Heart left ventricle (tissue), 16 donors: ENCODE data around the gene AGPAT3. TPM values are rescaled to one million over a fixed set of nuclear protein-coding genes. Genes with fewer than 3 reads are reported as not detected.

Experiments
- ATAC-seq, 4 donors: fragments of 200-7000 bp; cut with Tn5 transposase; one replicate each; pipeline ENCODE4 v1.9.1; 2020 to 2022; ENCODE audit warnings: moderate library complexity in 4 of 4, mild to moderate bottlenecking in 3 of 4, moderate number of reproducible peaks in 1 of 4
- DNase-seq, 5 donors: peaks; one replicate each; pipeline ENCODE4 v3.0.0-alpha.2; 2020
- H3K27ac ChIP-seq, 12 donors: fragments of 200-600 bp; sonication (generic) in 4 of 12; one replicate each; pipeline versions ENCODE4 v1.5.0 to v1.8.0; 2016 to 2022; ENCODE audit warnings: mild to moderate bottlenecking in 2 of 12
- H3K27me3 ChIP-seq, 9 donors: fragments of 200-600 bp; sonication (generic) in 2 of 9; one replicate each; pipeline versions ENCODE4 v1.5.1 to v1.8.0; 2016 to 2022; ENCODE audit warnings: mild to moderate bottlenecking in 3 of 9
- H3K36me3 ChIP-seq, 9 donors: fragments of 200-600 bp; sonication (generic) in 2 of 9; one replicate each; pipeline versions ENCODE4 v1.5.0 to v1.8.0; 2018 to 2022; ENCODE audit warnings: mild to moderate bottlenecking in 2 of 9
- H3K4me1 ChIP-seq, 12 donors: fragments of 200-600 bp; sonication (generic) in 4 of 12; one replicate each; pipeline versions ENCODE4 v1.5.0 to v1.8.0; 2016 to 2022; ENCODE audit warnings: mild to moderate bottlenecking in 3 of 12
- H3K4me3 ChIP-seq, 12 donors: fragments of 200-600 bp; sonication (generic) in 4 of 12; one replicate each; pipeline versions ENCODE4 v1.5.0 to v1.8.0; 2017 to 2022; ENCODE audit warnings: mild to moderate bottlenecking in 9 of 12, moderate library complexity in 4 of 12
- H3K9me3 ChIP-seq, 12 donors: fragments of 200-600 bp; sonication (generic) in 4 of 12; one replicate each; pipeline versions ENCODE4 v1.5.0 to v1.8.0; 2016 to 2022; ENCODE audit warnings: mild to moderate bottlenecking in 1 of 12
- POLR2A ChIP-seq, 2 donors: fragments of 450-650 bp; IDR thresholded peaks; one replicate each; pipeline ENCODE4 v1.6.1; 2017; ENCODE audit warnings: antibody characterized with exemption in 2 of 2, mild to moderate bottlenecking in 2 of 2, moderate library complexity in 2 of 2
- WGBS, 4 donors: extraction: QIAGEN DNeasy Blood & Tissue Kit in 2 of 4; methylation state at CpG; one replicate each; pipeline versions ENCODE4 v1.1.5 to v1.1.7; 2013 to 2018; 5-methylcytosine and 5-hydroxymethylcytosine counted together
- intact Hi-C, 10 donors: fragments of 100-400 bp; cut with DNase I; formaldehyde crosslinking; loops; one replicate each; pipeline versions ENCODE4 v1.11.1 to v1.14.2; 2022
- polyA plus RNA-seq, 2 donors: library from polyadenylated mRNA; stranded (reverse); fragments of 200-250 nt; gene quantifications; one replicate each; pipeline ENCODE4 v1.2.3, GENCODE V29; 2013
- total RNA-seq, 9 donors: library from RNA; depleted of rRNA in 2 of 9; stranded (reverse); fragments of >200 nt in 2 of 9; fragmentation: NEBNext Ultra II Directional in 3 of 9; extraction: Animal tissue kit (Norgen Biotek cat#: 25700) in 3 of 9; gene quantifications; one replicate each; pipeline versions ENCODE4 v1.1.0 to v1.2.4, GENCODE V29; 2016 to 2023
- TF ChIP-seq, protein P1 (sequence below), 12 donors: fragments of 200-600 bp; sonication (generic) in 4 of 12; IDR thresholded peaks; one replicate each; pipeline versions ENCODE4 v1.5.0 to v1.8.0; 2018 to 2022; ENCODE audit warnings: antibody characterized with exemption in 12 of 12, mild to moderate bottlenecking in 5 of 12
- donor health status: ischemic (EF 13 %, LVEDD 7.1; RV severe dilation, severe dysfunction).
- donor health status: healthy with polysubstance abuse.
- donor health status: DM: no; HTN: yes; CAD: no.
- donor health status: DM: no; HTN: no; CAD: no.
- donor health status: ischemic (EF 25% LVEDD 6.9; RV normal size, moderate dysfunction).
- donor health status: ischemic (EF 25% LVEDD 5.7; RV mildly dilated, moderate dysfunction).
- donor health status: healthy.
- donor health status: DM: yes; HTN: yes; CAD: no.
- donor health status: ischemic (EF 35%, LVEDD 5.7; RV mildly dilated, moderate dysfunction).
- donor health status: nonischemic (EF 11% LVEDD 7.7; RV severe dilation, severe dysfunction).
- donor health status: DM: yes; HTN: yes; CAD: no.
- donor health status: PGD.
- donor health status: ischemic (EF 29% LVEDD 5.4; RV normal size, mild dysfunction).
- donor health status: nonischemic (EF 23%, LVEDD 6.1; RV moderate dilation, normal function).

AGPAT3 gene
- total and polyA plus RNA-seq, 11 donors = 26.6 to 86.0 (median 64.5) TPM

DNA sequence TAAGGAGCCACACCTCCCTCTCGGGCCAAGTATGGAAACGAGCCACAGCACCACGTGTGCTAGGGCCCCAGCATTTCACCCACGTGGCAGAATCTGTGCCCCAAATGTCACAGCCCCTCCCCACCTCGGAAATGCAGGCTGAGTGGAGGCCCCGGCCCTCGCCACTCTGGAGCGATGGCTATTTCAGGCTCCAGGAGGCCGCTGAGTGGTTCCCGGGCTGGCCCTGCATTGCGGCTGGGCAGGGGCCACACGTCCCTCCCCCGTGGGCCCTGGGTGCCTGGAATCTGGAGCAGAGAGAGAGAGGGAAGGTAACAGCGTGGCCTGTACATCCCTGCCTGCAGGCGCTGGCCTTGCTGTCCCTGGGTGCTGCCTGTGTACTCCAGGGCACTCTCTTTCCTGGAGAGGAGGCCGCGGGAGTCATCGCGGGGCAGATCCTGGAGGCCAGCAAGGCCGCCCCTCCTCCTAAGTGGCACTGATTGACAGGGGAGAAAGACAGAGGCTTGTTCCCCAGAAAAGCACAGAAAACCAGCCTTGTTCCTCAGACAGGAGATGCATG is 79.1 kb downstream of the AGPAT3 start:
- peak in 2 of 5 donors; percentile 7 to 50 for DNase-seq
- intact Hi-C loops = loop anchor here in 1 of 10 donors (5.0 kb wide), 1 partner anchor 137 kb away; no protein-coding TSS in a partner anchor

DNA sequence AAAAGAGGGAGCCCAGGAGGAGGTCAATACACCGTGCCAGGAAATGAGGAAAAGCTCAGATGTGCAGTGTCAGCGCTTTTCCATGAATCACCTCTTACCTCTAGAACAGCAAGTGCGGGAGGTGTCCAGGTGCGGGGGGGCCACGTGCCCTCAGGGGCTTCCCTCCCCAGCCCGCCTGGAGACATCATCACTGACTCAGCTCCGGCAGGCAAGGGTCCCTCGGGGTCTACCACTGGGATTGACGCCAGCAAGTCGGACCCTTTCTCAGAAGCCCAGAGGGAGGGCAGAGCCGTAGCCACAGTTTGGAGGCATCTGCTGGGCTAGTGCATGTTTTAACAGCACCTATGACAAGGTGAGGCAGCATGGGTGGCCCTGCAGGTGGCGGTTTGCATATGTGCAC is 79.7 kb downstream of the AGPAT3 start:
- Histone ChIP-seq H3K27ac (peak overlapping the region in 2 of 12 donors; percentile 7 to 64), H3K36me3 (peaks cover 0 to 36% (median 0%) of the 10 kb centered on the region in 9 donors), H3K4me1 (peaks cover 0 to 21% (median 6%) of the 10 kb centered on the region in 12 donors), H3K4me3 (no peak overlapping the region), H3K9me3 (peaks cover 0 to 16% (median 9%) of the 10 kb centered on the region in 12 donors), H3K27me3 (no peaks in the 10 kb centered on the region)
- ATAC-seq (no peak), DNase-seq (no peak)
- 72 to 82% (median 80%) methylated on average over 12 of the region's 12 CpGs for WGBS, 4 donors
- intact Hi-C loops = loop anchor here in 1 of 10 donors (5.0 kb wide), 1 partner anchor 137 kb away; no protein-coding TSS in a partner anchor
- TF ChIP-seq, protein P1, sequence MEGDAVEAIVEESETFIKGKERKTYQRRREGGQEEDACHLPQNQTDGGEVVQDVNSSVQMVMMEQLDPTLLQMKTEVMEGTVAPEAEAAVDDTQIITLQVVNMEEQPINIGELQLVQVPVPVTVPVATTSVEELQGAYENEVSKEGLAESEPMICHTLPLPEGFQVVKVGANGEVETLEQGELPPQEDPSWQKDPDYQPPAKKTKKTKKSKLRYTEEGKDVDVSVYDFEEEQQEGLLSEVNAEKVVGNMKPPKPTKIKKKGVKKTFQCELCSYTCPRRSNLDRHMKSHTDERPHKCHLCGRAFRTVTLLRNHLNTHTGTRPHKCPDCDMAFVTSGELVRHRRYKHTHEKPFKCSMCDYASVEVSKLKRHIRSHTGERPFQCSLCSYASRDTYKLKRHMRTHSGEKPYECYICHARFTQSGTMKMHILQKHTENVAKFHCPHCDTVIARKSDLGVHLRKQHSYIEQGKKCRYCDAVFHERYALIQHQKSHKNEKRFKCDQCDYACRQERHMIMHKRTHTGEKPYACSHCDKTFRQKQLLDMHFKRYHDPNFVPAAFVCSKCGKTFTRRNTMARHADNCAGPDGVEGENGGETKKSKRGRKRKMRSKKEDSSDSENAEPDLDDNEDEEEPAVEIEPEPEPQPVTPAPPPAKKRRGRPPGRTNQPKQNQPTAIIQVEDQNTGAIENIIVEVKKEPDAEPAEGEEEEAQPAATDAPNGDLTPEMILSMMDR (IDR thresholded peaks at IDR 0.05) = no peak
- no peak for TF ChIP-seq POLR2A (IDR thresholded peaks at IDR 0.05)

More for the DNA sequence above, 79.1 kb downstream of the AGPAT3 start:
- Histone ChIP-seq H3K9me3 (peaks cover 0 to 12% (median 6%) of the 10 kb centered on the region in 12 donors), H3K4me1 (peaks cover 0 to 21% (median 8%) of the 10 kb centered on the region in 12 donors), H3K36me3 (peaks cover 0 to 41% (median 0%) of the 10 kb centered on the region in 9 donors), H3K27me3 (no peaks in the 10 kb centered on the region), H3K4me3 (no peak overlapping the region), H3K27ac (peak overlapping the region in 2 of 12 donors; percentile 7 to 64)
- TF ChIP-seq, protein P1 (IDR thresholded peaks at IDR 0.05) = no peak
- TF ChIP-seq POLR2A (IDR thresholded peaks at IDR 0.05) = no peak
- peak; percentile 24 to 56 (median 40) for ATAC-seq
- WGBS, 4 donors = 56 to 72% (median 63%) methylated on average over 13 to 20 of the region's 20 CpGs

DNA sequence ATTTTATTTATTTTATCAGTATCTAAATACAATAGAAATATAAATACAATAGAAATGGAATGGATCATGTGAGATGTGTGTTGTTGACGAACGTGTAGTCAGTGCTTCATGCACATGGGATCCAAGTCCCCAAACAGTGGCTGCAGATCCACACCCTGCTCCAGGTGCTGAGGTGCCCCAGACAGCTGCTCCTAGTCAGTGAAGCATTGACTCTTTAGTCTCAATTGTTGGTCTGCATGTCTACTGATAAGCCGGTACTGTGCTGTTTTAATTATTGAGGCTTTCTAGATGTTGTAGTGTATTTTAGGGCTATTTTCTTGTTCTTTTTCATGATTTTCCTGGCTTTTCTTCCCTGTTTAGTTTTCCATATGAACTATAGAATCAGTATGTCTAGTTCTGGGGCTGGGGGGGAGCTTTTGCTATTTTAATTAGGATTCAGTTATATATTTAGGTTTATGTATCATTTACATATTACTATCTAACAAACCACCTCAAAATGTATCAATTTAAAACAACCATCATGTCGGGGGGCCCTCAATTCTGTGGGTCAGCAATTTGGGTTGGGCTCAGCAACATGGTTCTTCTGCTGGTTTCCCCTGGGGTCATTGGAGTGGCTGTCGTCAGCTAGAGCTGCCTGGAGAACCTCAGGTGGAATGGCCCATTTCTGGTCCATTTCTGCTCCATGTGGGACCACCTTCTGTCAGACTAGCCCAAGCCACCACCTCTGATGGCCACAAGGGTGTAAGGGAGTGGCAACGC is 83.9 kb downstream of the AGPAT3 start:
- intact Hi-C loops = no loop called here
- 89 to 97% (median 95%) methylated on average over 6 of the region's 6 CpGs for WGBS, 4 donors

More for the DNA sequence above, 83.9 kb downstream of the AGPAT3 start:
- Histone ChIP-seq H3K36me3 (peaks cover 0 to 24% (median 0%) of the 10 kb centered on the region in 9 donors), H3K4me3 (no peak overlapping the region), H3K27ac (no peak overlapping the region), H3K9me3 (peaks cover 0 to 16% (median 9%) of the 10 kb centered on the region in 12 donors), H3K27me3 (no peaks in the 10 kb centered on the region), H3K4me1 (peaks cover 0 to 34% (median 9%) of the 10 kb centered on the region in 12 donors)
- no peak for DNase-seq
- TF ChIP-seq, protein P1 (IDR thresholded peaks at IDR 0.05) = no peak
- TF ChIP-seq POLR2A (IDR thresholded peaks at IDR 0.05) = no peak
- ATAC-seq = no peak
